Activated CD4-positive, alpha-beta T cell treated with anti-CD3 and anti-CD28 coated beads for 24 hours (primary cell): ENCODE data around the gene SSBP3.
"Not testable (repeated sequence)": the region's sequence is repeated elsewhere in the genome, so short reads cannot be mapped to it uniquely, and the experiment has no call there.

Experiments
- DNase-seq, 2 donors: peaks; one replicate each; pipeline ENCODE4 v3.0.0-alpha.2; 2020; ENCODE audit warnings: low read depth in 2 of 2

SSBP3 gene

DNA sequence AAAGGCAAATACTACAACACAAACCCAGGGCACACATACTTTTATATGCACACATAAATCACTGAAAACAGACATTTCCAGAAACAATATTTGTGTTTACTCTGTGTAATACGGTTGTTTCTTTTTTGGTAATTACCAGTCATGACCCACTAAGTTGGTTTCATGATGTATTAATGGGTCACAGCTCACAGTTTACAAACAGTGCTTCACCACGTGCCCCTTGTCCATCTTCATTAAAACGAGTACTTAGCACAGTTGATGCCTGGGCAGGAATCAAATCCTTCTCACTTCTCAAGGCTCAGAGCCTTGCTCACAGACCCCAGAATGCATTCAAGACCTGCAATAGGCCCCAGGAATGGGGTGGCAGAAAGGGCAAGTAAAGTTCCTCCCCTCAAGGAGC lies 13.8 kb downstream of the SSBP3 start:
- DNase-seq = no peak

DNA sequence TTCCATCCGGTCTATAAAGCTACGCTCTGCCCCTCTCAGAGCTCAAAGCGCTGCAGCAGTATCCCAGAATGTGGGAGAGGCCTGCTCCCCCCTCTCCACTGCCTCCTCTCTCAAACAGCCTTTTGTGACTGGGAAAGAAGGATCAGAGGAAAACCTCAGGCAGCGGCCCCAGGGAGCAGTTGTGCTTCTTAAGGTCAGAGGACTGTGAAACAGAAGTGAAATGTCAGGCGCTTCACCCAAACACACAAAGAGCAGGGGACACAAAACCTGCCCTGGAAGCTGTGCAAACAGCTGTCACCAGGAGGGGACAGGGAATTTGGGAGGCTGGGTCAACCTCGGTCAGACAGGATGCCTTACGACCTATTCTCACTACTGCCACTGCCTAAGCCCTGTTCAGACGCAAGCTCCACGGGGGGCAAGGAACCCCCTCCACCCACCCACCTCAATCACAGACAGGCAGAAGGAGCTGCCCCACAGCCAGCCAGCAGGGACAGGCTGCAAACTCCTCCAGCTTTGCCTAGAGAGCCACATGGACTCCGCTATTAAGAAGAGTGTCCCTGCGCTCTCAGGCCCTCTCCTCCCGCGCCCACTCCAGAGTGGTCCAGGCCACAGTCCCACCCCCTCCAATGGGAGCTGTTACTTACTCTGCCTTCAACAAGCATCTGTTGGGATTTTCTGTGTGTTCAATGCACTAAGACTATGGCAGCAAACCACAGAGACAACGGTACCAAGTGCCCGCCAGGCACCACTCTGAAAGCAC lies 14.6 kb downstream of the SSBP3 start:
- no peak for DNase-seq

DNA sequence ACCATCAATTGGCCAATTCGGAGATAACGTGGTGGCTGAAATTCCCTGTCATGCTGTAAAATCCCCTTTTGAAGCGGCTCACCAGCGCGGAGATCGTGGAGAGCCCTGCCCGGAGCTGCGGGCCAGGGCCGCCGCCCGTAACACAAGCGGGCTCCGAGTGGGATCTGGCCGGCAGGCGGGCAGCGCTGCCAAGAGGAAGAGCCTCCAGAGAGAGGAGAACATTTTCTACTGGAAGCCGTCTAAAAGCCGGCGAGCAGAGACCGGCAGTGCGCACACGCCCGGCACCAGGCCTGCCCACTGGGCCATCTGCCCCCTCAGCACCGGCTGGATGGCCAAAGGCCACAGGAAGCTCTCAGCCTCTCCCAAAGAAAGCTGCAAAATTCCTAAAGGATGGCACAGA lies 15.5 kb downstream of the SSBP3 start:
- no peak for DNase-seq

DNA sequence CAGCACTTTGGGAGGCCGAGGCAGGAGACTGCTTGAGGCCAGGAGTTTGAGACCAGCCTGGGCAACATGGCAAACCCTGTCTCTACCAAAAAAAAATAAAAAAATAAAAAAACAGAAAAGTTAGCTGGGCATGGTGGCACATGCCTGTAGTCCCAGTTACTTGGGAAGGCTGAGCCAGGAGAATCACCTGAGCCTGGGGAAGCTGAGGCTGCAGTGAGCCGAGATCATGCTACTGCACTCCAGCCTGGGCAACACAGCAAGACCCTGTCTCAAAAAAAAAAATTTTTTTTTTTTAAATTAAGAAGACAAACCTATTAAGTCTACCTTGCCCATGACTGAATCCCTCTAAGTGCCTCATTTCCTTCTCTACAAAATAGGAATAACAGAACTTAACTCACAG lies 16.6 kb downstream of the SSBP3 start:
- DNase-seq = not testable (repeated sequence)

DNA sequence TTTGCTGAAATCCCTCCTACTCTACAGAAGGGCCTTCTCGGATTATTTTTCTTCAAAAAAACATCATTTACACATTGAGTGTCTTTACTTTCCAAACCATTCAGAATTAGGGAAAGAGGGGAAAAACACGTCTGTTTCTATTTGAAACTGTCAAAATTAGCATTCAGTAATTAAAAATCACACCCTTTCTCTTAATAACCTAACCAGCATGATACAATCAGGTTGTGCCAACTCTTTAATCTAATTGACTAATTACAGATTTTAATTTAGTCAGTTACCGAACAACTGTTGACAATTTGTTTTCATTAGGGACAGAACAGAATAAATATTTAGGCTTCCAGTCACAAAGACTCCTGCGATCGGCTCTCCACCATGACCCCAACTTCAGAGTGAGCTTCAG lies 18.8 kb downstream of the SSBP3 start:
- no peak for DNase-seq

DNA sequence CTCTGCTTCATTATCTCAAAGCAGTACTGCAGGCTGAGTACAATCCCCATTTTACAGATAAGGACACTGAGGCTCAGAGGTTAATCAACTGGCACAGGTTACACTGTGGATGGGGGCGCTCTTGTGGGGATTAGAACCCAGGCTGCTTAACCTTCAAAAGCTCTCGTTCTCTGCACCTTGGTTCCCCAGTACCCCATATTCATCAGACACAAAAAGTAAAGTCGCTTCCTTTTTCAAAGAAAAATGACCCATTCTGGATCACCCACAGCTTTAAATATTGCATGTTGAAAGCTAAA lies 20.5 kb downstream of the SSBP3 start:
- DNase-seq = no peak

DNA sequence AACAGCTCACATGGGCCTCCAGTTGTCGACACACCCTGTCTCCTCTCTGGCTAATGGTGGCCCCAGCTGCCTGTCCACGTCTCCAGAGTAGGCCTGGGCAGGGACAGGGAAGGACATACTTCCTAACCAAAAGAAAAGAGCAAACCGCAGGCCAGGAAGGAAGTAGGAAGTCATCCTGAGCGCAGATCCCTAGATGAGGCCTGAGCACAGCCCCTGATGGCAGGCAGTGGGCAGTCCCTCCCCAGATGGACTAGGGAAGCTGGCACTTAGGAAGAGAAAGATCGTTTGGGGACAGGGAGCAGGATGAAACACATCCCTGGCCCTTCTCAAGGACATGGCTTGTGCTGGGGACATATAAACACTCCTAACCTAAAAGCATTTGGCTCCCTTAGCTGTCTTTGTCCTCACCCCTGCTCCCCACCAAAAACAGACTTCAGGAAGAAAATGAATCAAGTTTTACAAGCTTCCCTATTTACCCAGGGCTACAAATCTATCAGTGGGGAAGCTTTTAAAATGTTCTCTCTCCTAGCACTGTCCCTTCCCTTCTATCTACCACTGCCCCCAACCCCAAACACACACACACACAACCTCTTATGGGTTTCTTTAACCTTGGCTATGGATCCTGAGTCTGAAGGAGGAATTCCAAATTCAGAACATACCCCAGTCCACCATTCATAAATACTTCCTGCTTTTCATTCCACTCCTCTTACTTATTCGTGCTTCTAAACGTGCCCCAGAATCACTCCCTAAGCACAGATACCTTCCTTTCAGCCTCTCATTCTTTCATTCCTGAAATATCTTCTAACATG lies 21.1 kb downstream of the SSBP3 start:
- DNase-seq = no peak

DNA sequence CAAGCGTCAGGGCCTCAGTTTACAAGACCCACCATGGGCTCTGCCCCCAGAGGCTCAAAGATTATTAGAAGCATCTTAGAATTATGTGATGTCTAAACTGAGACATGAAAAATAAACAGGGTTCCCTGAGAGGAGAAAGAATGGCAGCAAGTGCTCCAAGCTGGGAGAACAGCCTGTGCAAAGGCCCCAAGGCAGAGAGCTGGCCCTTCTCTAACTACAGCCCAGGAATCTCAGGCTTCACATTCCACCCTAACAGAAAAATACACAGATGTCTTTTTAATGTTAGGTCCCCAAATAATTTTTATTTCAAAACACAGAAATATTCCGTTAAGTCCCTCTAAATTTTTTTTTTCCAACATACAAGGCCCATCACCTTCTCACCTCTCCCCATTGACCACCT lies 21.7 kb downstream of the SSBP3 start:
- DNase-seq = no peak

DNA sequence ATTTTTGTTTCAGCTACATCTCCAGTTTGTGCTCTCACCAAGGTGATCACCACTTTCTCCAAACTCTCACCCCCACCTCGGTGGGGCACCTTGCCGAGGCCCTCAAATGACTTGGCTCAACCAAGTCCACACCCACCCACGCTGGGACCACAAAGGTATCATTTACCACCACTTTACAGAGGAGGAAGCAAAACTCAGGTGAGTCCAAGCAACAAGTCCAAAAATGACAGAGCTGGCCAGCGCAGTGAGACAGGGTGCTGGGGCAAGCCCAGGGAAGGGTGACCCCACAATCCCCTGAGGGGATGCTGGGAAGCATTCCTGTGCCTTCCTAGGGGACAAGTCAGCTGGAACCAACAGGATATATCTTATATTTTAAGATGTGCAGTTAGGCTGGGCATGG lies 24.7 kb downstream of the SSBP3 start:
- DNase-seq = no peak

DNA sequence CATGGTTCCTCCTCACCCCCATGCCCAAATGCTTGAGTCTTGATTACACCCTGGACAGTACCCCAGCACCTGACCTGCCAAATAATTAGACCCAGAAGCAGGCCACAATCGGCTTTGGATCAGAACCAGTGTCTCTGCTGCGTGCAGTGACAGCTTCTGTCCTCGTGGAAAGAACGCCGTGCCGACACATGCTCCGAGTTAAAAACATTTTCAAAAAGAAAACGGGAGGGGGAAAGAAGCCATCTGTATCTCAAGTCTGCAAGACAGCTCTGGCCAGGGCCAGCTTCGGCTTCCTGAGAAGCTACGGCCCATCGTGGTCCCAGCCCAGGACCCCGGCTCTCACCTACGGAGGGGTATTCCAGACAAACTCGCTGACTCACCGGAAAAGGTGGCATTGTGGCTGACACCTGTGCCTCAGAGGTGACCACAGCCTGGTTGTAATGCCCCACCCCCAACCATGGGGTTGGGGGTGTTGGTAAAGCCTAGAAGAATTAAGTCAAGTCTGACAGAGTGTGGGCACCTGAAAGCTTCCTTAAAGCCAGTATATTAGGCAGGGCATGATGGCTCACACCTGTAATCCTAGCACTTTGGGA lies 25.8 kb downstream of the SSBP3 start:
- no peak for DNase-seq

DNA sequence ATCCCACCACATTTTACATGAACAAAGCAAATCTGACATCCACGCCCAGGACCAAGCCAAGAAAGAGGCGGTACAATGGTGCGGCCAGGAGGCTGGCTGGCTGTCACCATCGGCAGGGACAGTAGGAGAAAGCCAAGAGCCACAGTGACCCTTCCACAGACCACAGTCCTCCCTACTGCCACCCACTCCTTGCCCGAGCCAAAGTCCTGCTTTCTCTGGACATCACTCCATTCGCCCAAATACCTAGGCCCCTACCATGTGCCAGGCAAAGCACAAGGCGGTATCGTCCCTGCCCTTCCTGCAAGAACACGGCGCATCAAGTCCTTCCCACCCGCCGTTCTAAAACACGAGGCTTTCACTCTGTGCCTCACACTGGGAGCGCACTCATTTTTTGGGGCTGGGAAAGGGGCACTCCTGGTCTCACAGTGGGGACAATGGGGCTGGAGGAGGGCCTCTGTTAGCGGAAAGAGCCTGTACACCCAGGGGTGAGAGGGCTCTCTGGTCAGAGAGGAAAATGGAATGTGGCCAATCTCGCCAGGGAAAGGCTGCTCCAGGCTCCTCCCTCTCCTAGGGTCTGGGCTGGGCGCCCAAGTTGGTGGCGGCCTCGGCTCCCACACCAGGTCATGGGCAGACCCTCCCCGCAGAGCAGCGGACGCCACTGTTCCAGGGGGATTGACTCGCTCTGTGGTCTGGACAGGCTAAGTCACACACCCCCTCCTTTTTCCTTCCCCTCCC lies 26.5 kb downstream of the SSBP3 start:
- no peak for DNase-seq

DNA sequence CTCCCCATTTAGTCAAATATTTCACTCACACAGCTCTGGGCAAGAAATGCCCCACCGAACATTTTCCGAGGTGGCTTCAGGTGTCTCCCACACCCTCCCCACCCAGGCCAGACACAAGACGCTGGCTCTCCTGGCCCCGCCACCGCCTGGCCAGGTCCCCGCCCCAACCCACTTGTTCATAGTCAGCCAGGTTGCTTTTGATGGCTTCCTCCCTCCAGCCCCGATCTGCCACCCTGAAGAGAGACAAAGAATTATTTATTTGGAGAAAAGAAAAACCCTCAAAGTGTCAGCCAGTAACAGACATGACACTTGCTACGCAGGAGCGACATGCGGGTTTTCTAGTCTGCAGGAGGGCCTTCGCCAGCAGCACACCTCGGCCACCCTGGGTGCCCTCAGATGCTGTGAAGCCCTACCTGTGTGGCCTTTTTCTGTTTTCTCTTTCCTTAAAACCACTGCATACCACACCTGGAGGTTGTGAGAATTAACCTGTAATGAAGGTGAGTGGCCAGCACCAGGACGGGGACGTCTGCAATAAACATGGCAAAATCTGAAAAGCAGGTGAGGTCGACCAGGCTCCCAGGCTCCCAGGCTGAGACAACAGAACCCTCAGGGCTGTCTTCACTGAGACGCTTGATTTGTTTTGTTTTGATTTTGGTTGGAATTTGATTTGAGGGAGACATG lies 27.2 kb downstream of the SSBP3 start:
- no peak for DNase-seq

DNA sequence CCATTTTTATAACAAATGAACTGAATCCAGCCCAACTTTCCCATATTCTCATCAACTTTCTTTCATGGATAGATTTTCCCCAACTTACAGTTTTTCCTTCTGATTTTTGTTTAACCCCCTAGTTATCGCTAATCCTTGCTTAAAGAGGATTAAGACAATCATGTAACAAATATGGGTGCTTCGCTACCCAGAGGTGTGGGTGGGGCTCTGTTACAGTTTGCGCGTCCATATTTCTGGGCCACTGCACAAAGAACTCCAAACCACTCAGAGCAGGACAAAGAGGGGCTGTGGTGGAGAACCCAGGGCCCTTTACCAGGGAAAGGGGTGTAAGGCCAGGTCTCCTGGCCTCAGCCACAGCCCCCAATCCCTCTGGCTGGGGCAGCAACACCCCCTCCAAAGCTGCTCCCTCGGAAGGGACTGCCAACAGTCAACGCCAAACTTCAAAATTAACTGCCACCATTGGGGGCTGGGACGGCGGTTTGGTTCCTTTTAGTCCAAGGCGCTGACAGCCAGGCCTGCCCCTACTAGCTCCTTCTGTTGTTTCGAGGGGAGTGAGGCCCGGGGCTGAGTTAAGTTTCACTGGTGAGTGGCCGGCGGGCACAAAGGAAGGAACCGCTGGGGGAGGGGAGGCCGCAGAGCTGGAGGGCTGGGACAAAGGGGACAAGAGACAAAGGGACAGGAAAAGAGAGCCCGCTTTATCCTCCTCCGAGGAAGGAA lies 27.9 kb downstream of the SSBP3 start:
- no peak for DNase-seq

DNA sequence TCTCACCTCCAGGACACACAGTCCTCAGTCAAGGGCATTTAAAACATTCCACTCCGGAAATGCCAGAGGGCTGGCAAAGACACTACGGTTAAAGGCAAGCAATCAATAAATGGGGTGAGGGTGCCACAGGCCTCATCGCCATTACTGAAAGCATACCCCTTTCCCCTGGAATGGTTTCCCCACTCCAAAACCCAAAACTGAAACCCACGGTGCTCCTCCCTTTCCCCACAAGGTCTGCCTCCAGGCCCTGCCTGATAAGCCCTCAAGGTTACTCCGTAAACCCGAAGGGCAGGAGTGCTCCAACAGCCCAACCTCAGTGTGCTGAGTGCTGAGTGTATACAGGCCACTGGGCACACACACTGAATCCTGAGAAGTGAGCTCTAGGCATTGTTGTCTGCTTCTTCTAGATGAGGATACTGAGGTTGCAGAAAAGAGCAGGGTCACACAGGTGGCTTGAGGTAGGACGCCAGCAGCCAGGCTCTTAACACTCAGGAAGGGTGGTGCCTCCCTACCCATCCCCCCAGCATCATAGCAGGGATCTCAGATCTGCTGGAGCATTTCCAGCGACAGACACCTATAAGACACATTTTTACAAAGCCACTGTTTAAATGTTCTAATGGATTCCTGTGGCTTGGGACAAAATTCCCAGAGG lies 29.0 kb downstream of the SSBP3 start:
- DNase-seq = no peak

DNA sequence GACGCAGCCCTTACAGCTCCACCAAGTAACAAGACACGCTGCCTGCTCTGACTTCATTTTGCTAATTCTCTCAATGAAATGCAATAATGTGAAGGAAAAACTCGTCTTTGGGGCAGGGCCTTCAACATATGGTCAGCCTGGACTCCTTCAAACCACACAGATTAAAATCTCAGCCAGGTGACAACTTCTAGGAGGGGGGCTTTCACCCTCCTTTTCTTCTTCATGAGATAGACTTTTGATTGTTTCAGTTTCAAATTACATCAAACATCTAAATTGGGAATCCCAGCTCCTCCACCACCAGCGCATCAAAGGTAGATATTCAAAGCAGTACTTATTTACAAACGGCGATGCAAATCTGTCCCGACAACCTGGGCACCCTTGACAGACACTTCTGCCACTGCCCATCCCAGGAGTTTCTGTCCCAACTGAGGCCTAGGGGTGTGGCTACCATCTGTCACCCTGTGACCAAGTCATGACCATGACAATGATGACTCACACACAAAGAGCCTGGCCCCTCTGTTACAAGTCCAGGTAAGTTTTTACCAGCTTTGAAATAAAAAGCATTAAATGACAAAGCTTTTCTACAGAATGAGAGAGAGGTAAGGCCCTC lies 29.7 kb downstream of the SSBP3 start:
- DNase-seq = peak in 1 of 2 donors; percentile 18

DNA sequence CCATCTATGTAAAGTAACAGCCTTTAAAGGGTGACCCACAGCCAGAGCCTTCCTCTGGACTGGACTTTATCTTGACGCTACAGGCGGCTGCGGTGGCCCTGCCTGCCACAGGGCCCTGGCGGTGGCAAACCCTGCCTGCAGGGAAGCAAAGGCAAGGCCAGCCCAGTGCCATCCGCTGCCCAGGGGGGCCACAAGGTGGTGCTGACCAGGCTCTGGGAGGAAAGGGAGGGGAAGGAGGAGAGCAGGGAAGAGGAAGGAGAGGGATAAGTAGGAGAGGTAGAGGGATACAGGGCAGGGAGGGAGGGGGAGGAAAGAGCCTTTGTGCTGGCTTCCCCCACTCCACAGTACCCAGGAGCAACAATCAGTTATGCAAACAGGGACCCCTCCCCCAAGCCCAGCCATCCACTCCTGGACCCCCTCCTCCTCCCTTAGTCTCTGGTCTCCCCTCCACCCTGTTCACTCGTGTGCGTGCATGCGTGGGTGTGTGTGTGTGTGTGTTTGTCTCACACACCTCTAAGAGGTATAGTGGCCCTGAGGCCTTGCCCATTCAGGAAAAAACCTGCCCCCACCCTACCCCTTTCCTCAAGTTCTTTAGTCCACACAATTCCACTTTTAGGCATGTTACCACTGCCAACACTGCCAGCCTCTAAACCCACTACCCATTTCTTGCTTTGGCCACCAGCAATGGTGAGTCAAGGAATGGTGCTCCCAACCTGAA lies 30.3 kb downstream of the SSBP3 start:
- DNase-seq = no peak

DNA sequence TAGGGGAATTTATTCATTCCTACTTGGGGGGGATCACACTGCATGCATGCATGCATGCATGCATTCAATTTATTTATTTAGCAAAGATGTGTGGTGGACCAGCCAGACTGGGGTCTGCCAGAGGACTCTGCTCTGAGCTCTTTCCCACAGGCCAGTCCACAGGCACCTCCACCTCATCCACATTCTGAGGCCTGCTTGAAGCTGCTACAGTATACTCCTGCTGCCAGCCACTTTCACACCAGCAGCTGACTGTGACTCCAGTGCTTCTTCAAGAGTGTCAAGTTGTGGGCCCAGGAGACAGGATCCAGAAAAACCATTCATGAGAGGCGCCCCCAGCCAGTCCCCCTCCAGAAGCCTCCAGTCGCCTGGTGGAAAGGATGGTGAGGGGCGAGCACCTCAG lies 30.9 kb downstream of the SSBP3 start:
- no peak for DNase-seq

DNA sequence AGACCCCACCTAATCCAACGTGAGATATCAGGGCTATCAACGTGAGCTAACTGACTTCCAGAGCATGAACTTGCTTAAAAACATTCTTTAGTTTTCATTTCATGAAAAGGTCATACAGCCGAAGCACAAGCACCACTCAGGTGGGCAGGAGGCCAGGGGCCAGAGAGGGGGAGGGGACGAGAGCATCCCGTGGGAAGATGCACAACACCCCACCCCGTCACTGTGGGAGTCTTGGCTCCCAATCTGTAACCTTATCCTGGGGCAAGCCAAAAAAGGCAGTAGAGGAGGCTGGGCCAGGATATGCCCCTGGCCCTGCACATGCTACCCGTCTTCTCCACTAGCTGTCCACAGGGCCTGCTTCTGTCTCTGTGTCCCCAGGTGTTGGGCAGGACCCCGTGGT lies 31.4 kb downstream of the SSBP3 start:
- no peak for DNase-seq

DNA sequence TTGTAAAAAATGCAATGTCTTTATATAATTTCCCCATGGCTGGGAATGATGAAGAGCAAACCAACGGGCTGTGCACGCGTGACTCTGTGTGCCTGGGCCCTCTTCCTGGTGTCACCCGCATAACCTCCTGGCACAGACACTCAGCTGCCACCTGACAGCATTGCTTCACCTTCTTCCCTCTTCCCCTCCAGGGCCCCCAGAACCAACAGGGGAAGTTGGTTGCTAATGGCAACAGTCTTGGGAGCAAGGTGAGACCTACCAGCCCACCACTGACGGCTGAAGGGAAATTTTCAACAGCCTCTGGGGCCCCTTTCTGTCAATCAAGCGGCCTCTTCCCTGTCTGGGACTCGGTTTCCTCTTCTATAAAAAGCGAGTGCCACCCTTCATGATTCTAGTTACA lies 33.2 kb downstream of the SSBP3 start:
- no peak for DNase-seq

DNA sequence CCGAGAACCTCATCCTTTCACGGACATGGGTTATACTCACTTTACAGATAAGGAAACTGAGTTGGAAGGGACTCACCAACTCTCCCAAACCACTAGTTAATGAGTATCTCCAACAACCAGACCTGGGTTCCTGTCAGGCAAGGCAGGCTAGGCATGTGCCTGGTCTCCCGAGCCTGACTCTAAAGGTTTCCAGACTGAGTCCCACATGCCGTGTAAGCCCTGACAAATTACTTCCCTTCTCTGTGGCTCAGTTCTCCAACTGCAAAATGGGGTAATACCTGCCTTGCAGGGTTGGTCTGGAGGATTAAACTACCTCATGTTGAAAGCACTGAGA lies 34.3 kb downstream of the SSBP3 start:
- DNase-seq = no peak
